Cardiac septum (tissue), 1 donor: Measurements from ENCODE around the gene ATP8B3. TPM values are rescaled to one million over a fixed set of nuclear protein-coding genes. Genes with fewer than 3 reads are reported as not detected.

ENCODE experiments used
- DNase-seq: peaks from one replicate; pipeline ENCODE4 v3.0.0-alpha.2; 2020; ENCODE audit warnings: low spot score
- intact Hi-C: fragments of 100-400 bp; cut with DNase I; formaldehyde crosslinking; loops from one replicate; pipeline ENCODE4 v1.14.0; 2022
- microRNA-seq: library from miRNA; unstranded; fragments of <30 nt; microRNA quantifications from one replicate; pipeline ENCODE4 v1.2.0, GENCODE V29; 2020
- total RNA-seq: library from RNA; stranded (reverse); fragmentation: NEBNext Ultra II Directional; extraction: Animal tissue kit (Norgen Biotek cat#: 25700); gene quantifications from one replicate; pipeline ENCODE4 v1.2.1, GENCODE V29; 2021
- donor health status: DM: no; HTN: no; CAD: no.

ATP8B3 gene
- total RNA-seq, 1 donor from 2014 or later = 0.78 TPM

- intact Hi-C loops = no loop called here
- DNase-seq = no peak
Measured at GRCh38 chr19:1736927-1737326, 75.1 kb downstream of the ATP8B3 start.

GRCh38 chr19:1736280-1736679 lies 75.8 kb downstream of the ATP8B3 start:
- intact Hi-C loops = no loop called here
- no peak for DNase-seq

GRCh38 chr19:1734321-1734966 lies 77.6 kb downstream of the ATP8B3 start:
- intact Hi-C loops = no loop called here
- no peak for DNase-seq

Small RNA genes within 50 kb of the gene (microRNA-seq; reads per million reads assigned to microRNA genes)
- gene MIR1909 = not detected

Other genes with a start within 250 kb of the ATP8B3 start
- 8.3 TPM for gene MEX3D, start 244.0 kb downstream of the ATP8B3 start, total RNA-seq
- 61.8 TPM for gene MBD3, start 219.4 kb downstream of the ATP8B3 start, total RNA-seq
- 697 TPM for gene UQCR11, start 206.8 kb downstream of the ATP8B3 start, total RNA-seq
- gene TCF3, start 159.7 kb downstream of the ATP8B3 start, total RNA-seq = 27.7 TPM
- not detected for gene ONECUT3, start 58.8 kb downstream of the ATP8B3 start, total RNA-seq
- gene REXO1, start 36.2 kb upstream of the ATP8B3 start, total RNA-seq = 16.7 TPM
- 14.1 TPM for gene KLF16, start 51.3 kb upstream of the ATP8B3 start, total RNA-seq
- gene ABHD17A, start 73.2 kb upstream of the ATP8B3 start, total RNA-seq = 61.1 TPM
- gene ADAT3, start 93.1 kb upstream of the ATP8B3 start, total RNA-seq = 2.1 TPM
- gene SCAMP4, start 93.1 kb upstream of the ATP8B3 start, total RNA-seq = 14.9 TPM
- gene CSNK1G2, start 128.9 kb upstream of the ATP8B3 start, total RNA-seq = 31.4 TPM
- gene BTBD2, start 203.4 kb upstream of the ATP8B3 start, total RNA-seq = 60.5 TPM
- 122 TPM for gene MKNK2, start 239.0 kb upstream of the ATP8B3 start, total RNA-seq